A549 (cell line): Measurements from ENCODE around the gene PSG7.
"Not testable (repeated sequence)": the region's sequence is repeated elsewhere in the genome, so short reads cannot be mapped to it uniquely, and the experiment has no call there.

Experiments
- CTCF ChIP-seq: fragments of >200 bp; sonication (Bioruptor Twin); formaldehyde crosslinking; IDR thresholded peaks from 3 replicates; pipeline ENCODE4 v1.5.1; 2016
- EP300 ChIP-seq, 2 experiments: fragments of >200 bp; sonication (Bioruptor Twin); formaldehyde crosslinking; IDR thresholded peaks; 2 replicates in 1 of 2; 3 replicates in 1 of 2; pipeline ENCODE4 v1.6.1; 2016 to 2017
- MAFK ChIP-seq: fragments of 450-650 bp; IDR thresholded peaks from 2 replicates; pipeline ENCODE4 v1.6.1; 2014; ENCODE audit not compliant: partially characterized antibody
- MAZ ChIP-seq: fragments of 150-350 bp; IDR thresholded peaks from 2 replicates; pipeline ENCODE4 v1.6.1; 2014; ENCODE audit warnings: antibody characterized with exemption, low read depth, low read length, borderline replicate concordance
- POLR2A ChIP-seq: IDR thresholded peaks from 2 replicates; pipeline ENCODE4 v1.6.1; 2012; ENCODE audit warnings: mild to moderate bottlenecking, low read length
- POLR2AphosphoS2 ChIP-seq: conservative IDR thresholded peaks from 2 replicates; pipeline ENCODE4 v1.6.1; 2012; ENCODE audit warnings: low read length, improper control_type of control experiment, inconsistent platforms
- RAD21 ChIP-seq, 2 experiments: fragments of >200 bp in 1 of 2; sonication (Bioruptor Twin) in 1 of 2; formaldehyde crosslinking in 1 of 2; IDR thresholded peaks in 1 of 2; conservative IDR thresholded peaks in 1 of 2; 2 replicates in 1 of 2; 3 replicates in 1 of 2; pipeline ENCODE4 v1.6.1; 2012 to 2018; ENCODE audit warnings: inconsistent platforms in 1 of 2
- ZNF302 ChIP-seq: fragments of 250-450 bp; sonication (Bioruptor Pico); IDR thresholded peaks from 2 replicates; pipeline ENCODE4 v1.9.0; 2021; ENCODE audit warnings: inconsistent platforms, mild to moderate bottlenecking, moderate library complexity
- ZSCAN20 ChIP-seq: fragments of 250-450 bp; sonication (Bioruptor Pico); IDR thresholded peaks from 2 replicates; pipeline ENCODE4 v1.8.0; 2022; ENCODE audit warnings: mild to moderate bottlenecking, moderate library complexity
- TF ChIP-seq, protein P1 (sequence below): IDR thresholded peaks from 2 replicates; pipeline ENCODE4 v1.6.1; 2012
- TF ChIP-seq, protein P2 (sequence below): fragments of 200-600 bp; sonication (generic); IDR thresholded peaks from 2 replicates; pipeline ENCODE4 v1.6.1; 2016; ENCODE audit warnings: antibody characterized with exemption, mild to moderate bottlenecking, moderate library complexity

DNA sequence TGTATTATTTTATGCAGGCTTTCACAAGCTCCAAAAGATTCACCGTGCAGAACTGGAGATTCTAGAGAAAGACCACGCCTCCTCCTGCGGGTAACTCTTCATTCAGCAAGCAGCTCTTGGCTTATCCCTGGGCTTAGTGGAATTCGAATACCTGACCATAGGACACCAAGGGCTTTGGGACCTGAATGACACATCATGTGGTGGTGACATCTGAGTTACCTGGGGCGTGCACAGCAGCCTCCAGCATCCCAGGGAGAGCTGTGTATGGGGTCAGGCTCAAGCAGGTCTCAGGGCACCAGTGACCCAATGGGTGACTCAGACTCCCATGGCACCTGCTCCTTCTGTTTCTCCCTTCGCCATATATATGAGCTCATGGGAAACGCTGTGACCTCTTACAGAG lies 46.6 kb downstream of the PSG7 start:
- TF ChIP-seq RAD21 (conservative IDR thresholded peaks at IDR 0.05 in 1 of 2, IDR thresholded peaks at IDR 0.05 in 1 of 2); CTCF; EP300 (IDR thresholded peaks at IDR 0.05); ZNF302 (CRISPR knock-in tag); MAZ; MAFK; POLR2AphosphoS2; ZSCAN20 (CRISPR knock-in tag); POLR2A: not testable (repeated sequence)
- TF ChIP-seq, protein P1, sequence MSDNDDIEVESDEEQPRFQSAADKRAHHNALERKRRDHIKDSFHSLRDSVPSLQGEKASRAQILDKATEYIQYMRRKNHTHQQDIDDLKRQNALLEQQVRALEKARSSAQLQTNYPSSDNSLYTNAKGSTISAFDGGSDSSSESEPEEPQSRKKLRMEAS = not testable (repeated sequence)
- TF ChIP-seq, protein P2, sequence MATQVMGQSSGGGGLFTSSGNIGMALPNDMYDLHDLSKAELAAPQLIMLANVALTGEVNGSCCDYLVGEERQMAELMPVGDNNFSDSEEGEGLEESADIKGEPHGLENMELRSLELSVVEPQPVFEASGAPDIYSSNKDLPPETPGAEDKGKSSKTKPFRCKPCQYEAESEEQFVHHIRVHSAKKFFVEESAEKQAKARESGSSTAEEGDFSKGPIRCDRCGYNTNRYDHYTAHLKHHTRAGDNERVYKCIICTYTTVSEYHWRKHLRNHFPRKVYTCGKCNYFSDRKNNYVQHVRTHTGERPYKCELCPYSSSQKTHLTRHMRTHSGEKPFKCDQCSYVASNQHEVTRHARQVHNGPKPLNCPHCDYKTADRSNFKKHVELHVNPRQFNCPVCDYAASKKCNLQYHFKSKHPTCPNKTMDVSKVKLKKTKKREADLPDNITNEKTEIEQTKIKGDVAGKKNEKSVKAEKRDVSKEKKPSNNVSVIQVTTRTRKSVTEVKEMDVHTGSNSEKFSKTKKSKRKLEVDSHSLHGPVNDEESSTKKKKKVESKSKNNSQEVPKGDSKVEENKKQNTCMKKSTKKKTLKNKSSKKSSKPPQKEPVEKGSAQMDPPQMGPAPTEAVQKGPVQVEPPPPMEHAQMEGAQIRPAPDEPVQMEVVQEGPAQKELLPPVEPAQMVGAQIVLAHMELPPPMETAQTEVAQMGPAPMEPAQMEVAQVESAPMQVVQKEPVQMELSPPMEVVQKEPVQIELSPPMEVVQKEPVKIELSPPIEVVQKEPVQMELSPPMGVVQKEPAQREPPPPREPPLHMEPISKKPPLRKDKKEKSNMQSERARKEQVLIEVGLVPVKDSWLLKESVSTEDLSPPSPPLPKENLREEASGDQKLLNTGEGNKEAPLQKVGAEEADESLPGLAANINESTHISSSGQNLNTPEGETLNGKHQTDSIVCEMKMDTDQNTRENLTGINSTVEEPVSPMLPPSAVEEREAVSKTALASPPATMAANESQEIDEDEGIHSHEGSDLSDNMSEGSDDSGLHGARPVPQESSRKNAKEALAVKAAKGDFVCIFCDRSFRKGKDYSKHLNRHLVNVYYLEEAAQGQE = not testable (repeated sequence)
